Osteoblast (primary cell): ENCODE measurements around the gene WIZ. TPM values are rescaled to one million over a fixed set of nuclear protein-coding genes. Genes with fewer than 3 reads are reported as not detected.

ENCODE experiments used
- DNase-seq: peaks from one replicate; pipeline ENCODE4 v3.0.0; 2011; ENCODE audit warnings: low spot score, mixed read lengths; ENCODE audit not compliant: insufficient read length; ENCODE audit errors: missing footprints
- H2AFZ ChIP-seq: 2 replicates; pipeline ENCODE4 v1.6.0; 2011; ENCODE audit warnings: mild to moderate bottlenecking, low read length
- H3K27ac ChIP-seq: 2 replicates; pipeline ENCODE4 v1.5.1; 2011; ENCODE audit warnings: mild to moderate bottlenecking, low read depth, low read length, moderate library complexity
- H3K27me3 ChIP-seq: 2 replicates; pipeline ENCODE4 v1.6.0; 2012; ENCODE audit warnings: mild to moderate bottlenecking, control low read depth, inconsistent platforms, low read length, moderate library complexity; ENCODE audit not compliant: insufficient read depth
- H3K36me3 ChIP-seq: 2 replicates; pipeline ENCODE4 v1.5.1; 2011; ENCODE audit warnings: mild to moderate bottlenecking, low read length, control low read depth, moderate library complexity; ENCODE audit not compliant: insufficient read depth
- H3K4me1 ChIP-seq: 2 replicates; pipeline ENCODE4 v1.5.1; 2011; ENCODE audit warnings: mild to moderate bottlenecking, low read length, control low read depth, moderate library complexity; ENCODE audit not compliant: insufficient read depth
- H3K4me2 ChIP-seq: 2 replicates; pipeline ENCODE4 v1.6.0; 2011; ENCODE audit warnings: mild to moderate bottlenecking, low read length; ENCODE audit not compliant: insufficient read depth
- H3K4me3 ChIP-seq: fragments of 200-600 bp; sonication (generic); 3 replicates; pipeline ENCODE4 v1.5.1; 2012; ENCODE audit warnings: mild to moderate bottlenecking, low read length, inconsistent platforms; ENCODE audit not compliant: insufficient read depth
- H3K79me2 ChIP-seq: 2 replicates; pipeline ENCODE4 v1.6.0; 2012; ENCODE audit warnings: mild to moderate bottlenecking, low read length, control low read depth, inconsistent platforms; ENCODE audit not compliant: insufficient read depth
- H3K9me3 ChIP-seq: 2 replicates; pipeline ENCODE4 v1.5.1; 2011; ENCODE audit warnings: low read depth, low read length, control low read depth
- H4K20me1 ChIP-seq: 2 replicates; pipeline ENCODE4 v1.6.0; 2012; ENCODE audit warnings: mild to moderate bottlenecking, low read length, control low read depth; ENCODE audit not compliant: insufficient read depth
- CTCF ChIP-seq: IDR thresholded peaks from 2 replicates; pipeline ENCODE4 v1.5.1; 2011; ENCODE audit warnings: mild to moderate bottlenecking, low read depth, low read length, moderate library complexity; ENCODE audit errors: extremely low read depth
- total RNA-seq: library from RNA; depleted of rRNA; stranded (reverse); fragments of >200 nt; gene quantifications from 2 replicates; pipeline ENCODE4 v1.2.3, GENCODE V29; 2012

The WIZ gene
- total RNA-seq, 1 donor = 9.8 TPM

- Histone ChIP-seq H3K4me3 (no peak overlapping the region), H4K20me1 (no peaks in the 10 kb centered on the region), H3K4me1 (peaks cover 6% of the 10 kb centered on the region), H2AFZ (no peak overlapping the region), H3K4me2 (no peak overlapping the region), H3K36me3 (no peaks in the 10 kb centered on the region), H3K79me2 (no peaks in the 10 kb centered on the region), H3K27ac (no peak overlapping the region), H3K27me3 (peaks cover 20% of the 10 kb centered on the region), H3K9me3 (no peaks in the 10 kb centered on the region)
- TF ChIP-seq CTCF = no peak
- DNase-seq = peak; percentile 81
Measured at GRCh38 chr19:15466851-15467733, 17.3 kb upstream of the WIZ start.

DNA sequence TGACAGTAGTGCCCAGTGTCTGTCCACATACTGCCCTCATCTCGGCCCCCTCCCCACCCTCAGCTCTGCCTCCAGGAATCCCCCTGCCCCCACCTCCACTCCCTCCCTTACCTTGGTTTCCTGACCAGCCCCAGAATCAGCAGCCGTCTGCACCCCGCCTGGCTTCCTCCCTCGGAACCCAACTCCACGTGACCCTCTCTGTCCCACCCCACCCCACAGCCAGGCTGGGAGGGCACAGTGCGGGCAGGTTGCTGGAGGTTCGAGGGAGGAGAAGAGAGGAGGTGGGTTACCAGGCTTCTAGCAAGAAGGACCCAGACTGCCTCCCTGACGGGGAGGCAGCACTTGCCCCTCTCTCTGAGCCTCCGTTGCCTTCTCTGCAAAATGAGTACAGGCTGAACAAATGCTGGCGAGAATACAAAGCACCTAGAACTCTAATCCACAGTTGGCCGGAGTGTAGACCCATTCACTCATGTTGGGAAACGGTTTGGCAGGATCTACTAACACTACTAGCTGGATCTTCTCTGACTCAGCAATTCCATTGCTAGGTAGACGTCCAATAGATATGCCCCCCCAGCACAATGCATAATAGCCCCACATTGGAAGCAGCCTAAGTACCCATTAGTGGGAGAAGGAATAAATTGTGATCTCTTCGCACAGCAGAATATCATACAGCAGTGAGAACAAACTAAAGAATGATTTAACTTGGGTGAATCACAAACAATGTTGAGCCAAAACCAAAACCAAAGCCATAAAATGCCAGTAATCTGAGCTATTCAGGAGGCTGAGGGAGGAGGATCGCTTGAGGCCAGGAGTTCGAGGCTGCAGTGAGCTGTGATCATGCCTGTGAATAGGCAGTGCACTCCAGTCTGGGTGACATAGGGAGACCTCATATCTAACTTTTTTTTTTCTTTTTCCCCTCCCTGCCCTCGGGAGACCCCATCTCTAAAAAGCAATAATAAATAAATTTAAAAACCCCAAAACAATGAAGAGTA is 14.9 kb upstream of the WIZ start, which contains the start of gene RASAL3:
Gene RASAL3, minus strand, starts transcription at position 151 of the 992 bp plus-strand sequence. CDS start 186 bp downstream, outside the sequence.
- no peaks in the 10 kb centered on the region for H3K79me2 ChIP-seq

DNA sequence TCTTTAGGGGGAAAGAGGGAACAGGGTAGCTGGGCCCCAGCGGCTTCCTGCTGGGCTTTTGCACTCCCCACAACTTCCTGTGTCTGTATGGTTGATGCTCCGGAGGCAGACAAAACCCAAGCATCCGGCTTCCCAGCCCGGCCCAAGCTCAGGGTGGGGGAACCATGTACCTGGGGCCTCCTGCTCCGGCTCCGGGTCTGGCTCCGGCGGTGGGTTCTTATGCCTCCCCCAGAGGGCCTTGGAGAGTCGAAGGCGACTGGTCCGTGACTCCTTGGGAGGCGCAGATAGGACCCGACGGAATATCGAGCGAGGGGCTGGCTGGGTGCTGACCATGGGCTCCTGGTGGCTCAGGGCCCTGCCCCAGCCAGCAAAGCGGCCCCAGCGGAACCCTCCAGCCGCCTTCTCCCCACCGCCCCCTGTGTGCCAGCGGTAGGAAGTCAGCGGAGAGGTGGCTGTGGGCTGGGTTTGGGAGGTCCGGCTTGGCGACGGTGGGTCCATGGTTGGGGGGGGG is 14.2 kb upstream of the WIZ start:
- H3K4me2 ChIP-seq = no peak overlapping the region
- H3K36me3 ChIP-seq = no peaks in the 10 kb centered on the region
- no peak overlapping the region for H2AFZ ChIP-seq
- H3K9me3 ChIP-seq = no peaks in the 10 kb centered on the region
- no peak for TF ChIP-seq CTCF
- no peak overlapping the region for H3K4me3 ChIP-seq
- H3K79me2 ChIP-seq = no peaks in the 10 kb centered on the region
- no peaks in the 10 kb centered on the region for H4K20me1 ChIP-seq
- H3K27me3 ChIP-seq = peaks cover 23% of the 10 kb centered on the region
- no peak for DNase-seq
- peaks cover 6% of the 10 kb centered on the region for H3K4me1 ChIP-seq
- H3K27ac ChIP-seq = no peak overlapping the region

More for the DNA sequence above, 14.9 kb upstream of the WIZ start, which contains the start of gene RASAL3:
- no peak within 1 kb of the TSS for H3K4me2 ChIP-seq
- H3K4me1 ChIP-seq = peaks cover 6% of the 10 kb centered on the region
- H3K27ac ChIP-seq = no peak within 1 kb of the TSS
- no peak for TF ChIP-seq CTCF
- H4K20me1 ChIP-seq = no peaks in the 10 kb centered on the region
- H3K4me3 ChIP-seq = no peak within 1 kb of the TSS
- peak; percentile 41 for DNase-seq
- peaks cover 26% of the 10 kb centered on the region for H3K27me3 ChIP-seq
- no peak within 1 kb of the TSS for H2AFZ ChIP-seq
- no peaks in the 10 kb centered on the region for H3K36me3 ChIP-seq
- H3K9me3 ChIP-seq = no peaks in the 10 kb centered on the region
